Endothelial cell of umbilical vein (primary cell): ENCODE measurements around the gene MRPL55. TPM values are rescaled to one million over a fixed set of nuclear protein-coding genes. Genes with fewer than 3 reads are reported as not detected.

Experiments
- BruUV-seq: library from RNA; stranded (reverse); fragments of 400-500 nt; replicated peaks from 2 replicates; lab custom pipeline; 2021; lab: Mats Ljungman, UMichigan
- CTCF ChIA-PET: fragments of 300-600, 350-600 bp; sonication (Branson Sonifier 250); formaldehyde crosslinking; loops from one replicate; lab custom pipeline; 2021; ENCODE audit warnings: antibody characterized with exemption, inconsistent platforms; lab: Charles Lee
- POLR2A ChIA-PET: fragments of 300-600, 350-600 bp; sonication (Branson Sonifier 250); formaldehyde crosslinking; loops from one replicate; lab custom pipeline; 2021; ENCODE audit warnings: antibody characterized with exemption, inconsistent platforms; lab: Charles Lee
- DNase-seq: peaks from one replicate; pipeline ENCODE4 v3.0.0-alpha.2; 2011; ENCODE audit warnings: low read depth, low spot score
- FAIRE-seq: peaks from 2 replicates; lab custom pipeline; 2011; peaks lifted over from hg19 to GRCh38; lab: Jason Lieb, UNC
- H2AFZ ChIP-seq: 2 replicates; pipeline ENCODE4 v1.6.0; 2012; ENCODE audit warnings: low read depth, low read length, control low read depth, inconsistent platforms
- H3K27ac ChIP-seq: 2 replicates; pipeline ENCODE4 v1.5.1; 2011; ENCODE audit warnings: low read depth, mild to moderate bottlenecking, control low read depth, low read length, moderate library complexity; ENCODE audit not compliant: insufficient read depth
- H3K27me3 ChIP-seq, 2 experiments: 2 replicates each; pipeline versions ENCODE4 v1.6.0 to v1.6.1; 2011; ENCODE audit warnings: low read length in 2 of 2, mixed read lengths in 1 of 2; ENCODE audit not compliant: control insufficient read depth in 2 of 2, insufficient read depth in 2 of 2
- H3K36me3 ChIP-seq, 2 experiments: 2 replicates in 1 of 2; 3 replicates in 1 of 2; pipeline ENCODE4 v1.5.1; 2011; ENCODE audit warnings: low read length in 2 of 2, mild to moderate bottlenecking in 1 of 2, moderate library complexity in 1 of 2; ENCODE audit not compliant: control insufficient read depth in 2 of 2, insufficient read depth in 2 of 2; ENCODE audit errors: extremely low read depth in 1 of 2
- H3K4me1 ChIP-seq: 3 replicates; pipeline ENCODE4 v1.5.1; 2011; ENCODE audit warnings: mild to moderate bottlenecking, low read length; ENCODE audit not compliant: control insufficient read depth, insufficient read depth; ENCODE audit errors: extremely low read depth
- H3K4me2 ChIP-seq: 2 replicates; pipeline ENCODE4 v1.6.1; 2011; ENCODE audit warnings: low read length, control low read depth, mixed read lengths; ENCODE audit not compliant: insufficient read depth
- H3K4me3 ChIP-seq, 3 experiments: fragments of 200-600 bp in 1 of 3; sonication (generic), shearing (Covaris generic) in 1 of 3; replicated peaks in 1 of 3; 2 replicates each; pipeline ENCODE4 v1.5.1; 2011 to 2016; ENCODE audit warnings: control low read depth in 3 of 3, low read length in 3 of 3, mild to moderate bottlenecking in 2 of 3, inconsistent platforms in 1 of 3, low read depth in 1 of 3, moderate library complexity in 1 of 3; ENCODE audit not compliant: insufficient read depth in 1 of 3
- H3K79me2 ChIP-seq: 2 replicates; pipeline ENCODE4 v1.6.0; 2012; ENCODE audit warnings: low read length, inconsistent platforms; ENCODE audit not compliant: control insufficient read depth, insufficient read depth
- H3K9ac ChIP-seq: replicated peaks from 2 replicates; pipeline ENCODE3; 2011; ENCODE audit warnings: low read length, control low read depth; ENCODE audit not compliant: insufficient read depth; ENCODE audit errors: extremely low read depth
- H3K9me1 ChIP-seq: replicated peaks from 3 replicates; pipeline ENCODE4 v1.6.0; 2011; ENCODE audit warnings: mild to moderate bottlenecking, low read length; ENCODE audit not compliant: control insufficient read depth, insufficient read depth; ENCODE audit errors: extremely low read depth
- H3K9me3 ChIP-seq: replicated peaks from 2 replicates; pipeline ENCODE4 v1.5.1; 2012; ENCODE audit warnings: low read length, inconsistent platforms; ENCODE audit not compliant: control insufficient read depth, insufficient read depth
- H4K20me1 ChIP-seq: replicated peaks from 2 replicates; pipeline ENCODE3; 2011; ENCODE audit warnings: mild to moderate bottlenecking, low read length; ENCODE audit not compliant: control insufficient read depth, insufficient read depth; ENCODE audit errors: extremely low read depth
- EZH2 ChIP-seq: IDR thresholded peaks from 2 replicates; pipeline ENCODE4 v1.6.1; 2012; ENCODE audit warnings: borderline replicate concordance, low read depth, mild to moderate bottlenecking, moderate library complexity, low read length, inconsistent platforms; ENCODE audit not compliant: severe bottlenecking
- FOS ChIP-seq: IDR thresholded peaks from 2 replicates; pipeline ENCODE4 v1.6.1; 2011; ENCODE audit warnings: mild to moderate bottlenecking, low read length, moderate library complexity, borderline replicate concordance; ENCODE audit not compliant: insufficient read depth
- JUN ChIP-seq: IDR thresholded peaks from 2 replicates; pipeline ENCODE4 v1.6.1; 2011; ENCODE audit warnings: borderline replicate concordance, low read depth; ENCODE audit not compliant: insufficient read length, insufficient read depth
- MYC ChIP-seq: IDR thresholded peaks from one replicate; pipeline ENCODE4 v1.6.1; 2011; ENCODE audit warnings: mild to moderate bottlenecking, low read depth, low read length
- POLR2A ChIP-seq: IDR thresholded peaks from 2 replicates; pipeline ENCODE4 v1.6.1; 2012; ENCODE audit warnings: low read depth, mild to moderate bottlenecking, control low read depth, low read length
- POLR2AphosphoS5 ChIP-seq: IDR thresholded peaks from 2 replicates; pipeline ENCODE4 v1.6.1; 2012; ENCODE audit warnings: low read depth, mild to moderate bottlenecking, control low read depth, low read length, moderate library complexity; ENCODE audit not compliant: insufficient read depth
- dilution Hi-C: fragments of 300-500 bp; cut with MboI; formaldehyde crosslinking; loops from one replicate; pipeline ENCODE4 v1.15.0; 2019; ENCODE audit warnings: low sequenced_read_pairs; ENCODE audit not compliant: extremely low pct_ligation_motif_present
- intact Hi-C: fragments of 100-400 bp; cut with micrococcal nuclease; formaldehyde crosslinking; loops from one replicate; pipeline ENCODE4 v1.10.0; 2022
- polyA plus RNA-seq, 4 experiments: library from polyadenylated mRNA; depleted of rRNA in 3 of 4; stranded (reverse) in 3 of 4; unstranded in 1 of 4; fragments of >200 nt; gene quantifications; 2 replicates each; pipeline versions ENCODE4 v1.2.1 to v1.2.3, GENCODE V29; 2011 to 2012; ENCODE audit warnings: missing spikeins in 1 of 4
- total RNA-seq: library from RNA; stranded (reverse); gene quantifications from 2 replicates; pipeline ENCODE4 v1.2.3, GENCODE V29; 2021
- TF ChIP-seq, protein P1 (sequence below): IDR thresholded peaks from 2 replicates; pipeline ENCODE4 v1.6.1; 2011; ENCODE audit not compliant: insufficient read depth, insufficient read length

MRPL55 gene
- total and polyA plus RNA-seq, 2 donors (not counting 3 experiments of a cell fraction or from before 2014, with no cell fraction given): 58.7 to 155 TPM

DNA sequence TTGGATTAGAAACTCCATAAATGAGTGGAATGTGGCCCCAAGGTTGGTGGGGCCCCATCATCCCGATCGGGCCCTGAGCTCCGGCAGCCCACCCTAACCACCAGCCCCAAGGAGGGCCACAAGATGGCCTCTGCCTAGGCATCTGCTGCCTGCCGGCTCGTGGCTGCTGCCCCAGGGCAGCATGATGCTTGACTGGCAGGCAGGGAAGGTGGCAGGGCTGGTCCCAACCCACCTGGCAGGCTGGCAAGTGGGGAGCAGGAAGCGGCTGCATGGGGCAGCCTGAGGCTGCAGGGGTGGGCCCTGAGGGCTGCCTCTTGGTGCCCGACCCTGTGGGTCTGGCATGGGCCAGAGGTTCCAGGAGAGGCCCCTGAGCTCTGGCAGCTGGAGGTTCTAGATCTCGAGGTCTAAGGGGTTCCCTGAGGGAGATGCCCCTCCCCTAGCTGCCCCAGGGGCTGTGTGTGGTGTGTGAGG, 39.9 kb upstream of the MRPL55 start:
- peaks cover 0 to 16% of the 10 kb centered on the region in 2 experiments for H3K36me3 ChIP-seq
- H3K9me3 ChIP-seq: no peaks in the 10 kb centered on the region
- dilution Hi-C loops: no loop called here
- peak overlapping the region; percentile 38 for H3K27ac ChIP-seq
- peaks cover 32% of the 10 kb centered on the region for H3K79me2 ChIP-seq
- no peak for FAIRE-seq
- no peak for DNase-seq
- no peaks in the 10 kb centered on the region for H3K27me3 ChIP-seq
- no TSS peak for BruUV-seq
- intact Hi-C loops: loop anchor here (1.0 kb wide), 2 partner anchors 9 to 13 kb away; partner anchors contain the start of gene GUK1
- no peak overlapping the region for H3K4me2 ChIP-seq
- no peaks in the 10 kb centered on the region for H4K20me1 ChIP-seq
- no peaks in the 10 kb centered on the region for H3K9me1 ChIP-seq
- H3K4me1 ChIP-seq: peaks cover 16% of the 10 kb centered on the region
- no peak overlapping the region for H3K9ac ChIP-seq
- POLR2A ChIA-PET: interaction anchor here (0.6 to 1.3 kb wide), 3 partner anchors 8 to 469 kb away, joined by 3 to 6 read pairs (median 4); partner anchors contain the start of gene IBA57
- H2AFZ ChIP-seq: no peak overlapping the region
- no peak overlapping the region for H3K4me3 ChIP-seq
- TF ChIP-seq FOS: no peak
- TF ChIP-seq POLR2A: no peak
- TF ChIP-seq JUN: no peak
- TF ChIP-seq, protein P1, sequence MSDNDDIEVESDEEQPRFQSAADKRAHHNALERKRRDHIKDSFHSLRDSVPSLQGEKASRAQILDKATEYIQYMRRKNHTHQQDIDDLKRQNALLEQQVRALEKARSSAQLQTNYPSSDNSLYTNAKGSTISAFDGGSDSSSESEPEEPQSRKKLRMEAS: no peak
- no peak for TF ChIP-seq POLR2AphosphoS5
- no peak for TF ChIP-seq EZH2
- TF ChIP-seq MYC: no peak
- CTCF ChIA-PET: interaction anchor here (1.0 to 1.6 kb wide), 7 partner anchors 13 to 150 kb away, joined by 3 to 12 read pairs (median 5); partner anchors contain the start of gene IBA57
